ENCODE data around the gene HPS6. TPM values are rescaled to one million over a fixed set of nuclear protein-coding genes. Genes with fewer than 3 reads are reported as not detected.

HPS6 gene
- polyA plus RNA-seq, 1 donor, result 17.9 TPM

GRCh38 chr10:102067091-102067916 is 2.2 kb downstream of the HPS6 start:
- no CpG with 5 or more reads among the region's 18 CpGs for WGBS (ENCODE audit: insufficient coverage, low lambda C conversion rate)
- peaks cover 24% of the 10 kb centered on the region for H3K36me3 ChIP-seq (ENCODE audit: control insufficient read depth, insufficient read depth, low read length)
- H3K9me3 ChIP-seq (ENCODE audit: control insufficient read depth, low read depth, low read length), result no peaks in the 10 kb centered on the region
- DNase-seq, result no peak
- H3K4me3 ChIP-seq (ENCODE audit: low read length), result no peak overlapping the region
- H3K27ac ChIP-seq (ENCODE audit: low read length), result no peak overlapping the region
- H3K27me3 ChIP-seq (ENCODE audit: control insufficient read depth, insufficient read depth, low read length), result no peaks in the 10 kb centered on the region
- H3K4me1 ChIP-seq (ENCODE audit: control insufficient read depth, insufficient read depth, low read length), result peaks cover 18% of the 10 kb centered on the region

DNA sequence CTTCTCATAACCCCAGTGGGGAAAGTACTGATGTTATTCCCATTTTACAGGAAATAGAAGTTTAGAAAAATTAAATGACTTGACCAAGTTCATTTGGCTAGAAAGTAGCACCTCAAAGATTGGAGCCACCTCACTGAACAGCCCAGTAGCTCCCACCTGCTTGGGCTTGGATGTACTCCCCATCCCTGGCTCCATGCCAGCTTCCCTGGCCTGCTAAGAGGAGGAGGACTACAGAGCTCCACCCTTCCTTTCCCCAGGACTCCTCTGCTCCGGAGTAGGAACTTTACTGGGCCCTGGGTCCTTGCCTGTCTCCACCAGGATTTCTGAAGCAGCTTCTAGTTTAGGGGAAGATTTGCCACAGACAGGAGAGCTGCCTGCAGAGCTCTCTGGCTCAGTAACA is 3.1 kb downstream of the HPS6 start:
- Histone ChIP-seq H3K27ac (ENCODE audit: low read length) (no peak overlapping the region), H3K9me3 (ENCODE audit: control insufficient read depth, low read depth, low read length) (no peaks in the 10 kb centered on the region), H3K4me3 (ENCODE audit: low read length) (no peak overlapping the region), H3K27me3 (ENCODE audit: control insufficient read depth, insufficient read depth, low read length) (no peaks in the 10 kb centered on the region), H3K4me1 (ENCODE audit: control insufficient read depth, insufficient read depth, low read length) (peaks cover 18% of the 10 kb centered on the region), H3K36me3 (ENCODE audit: control insufficient read depth, insufficient read depth, low read length) (peaks cover 24% of the 10 kb centered on the region)
- WGBS (ENCODE audit: insufficient coverage, low lambda C conversion rate), result no CpG with 5 or more reads among the region's 1 CpG
- DNase-seq, result no peak

DNA sequence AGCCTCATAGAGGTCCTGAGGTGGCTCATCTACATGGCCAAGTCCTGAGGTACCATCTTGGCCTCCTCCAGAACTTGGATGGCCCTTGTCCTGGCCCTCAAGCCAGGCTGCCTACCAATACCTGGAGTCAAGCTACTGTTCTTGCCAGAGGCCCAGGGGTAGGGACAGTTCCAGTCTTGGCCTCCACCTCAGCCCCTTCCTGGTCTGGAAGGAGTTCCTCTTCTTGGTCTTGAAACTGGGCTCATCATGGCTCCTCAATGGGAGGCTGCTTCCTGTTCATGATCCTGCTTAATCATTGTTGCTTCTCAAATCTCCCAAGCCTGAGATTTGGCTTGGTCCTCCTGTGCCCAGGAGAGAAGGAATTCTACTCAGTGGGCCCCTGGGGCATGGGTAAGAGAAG is 3.9 kb downstream of the HPS6 start:
- no peak overlapping the region for H3K27ac ChIP-seq (ENCODE audit: low read length)
- peaks cover 18% of the 10 kb centered on the region for H3K4me1 ChIP-seq (ENCODE audit: control insufficient read depth, insufficient read depth, low read length)
- no peaks in the 10 kb centered on the region for H3K9me3 ChIP-seq (ENCODE audit: control insufficient read depth, low read depth, low read length)
- peaks cover 24% of the 10 kb centered on the region for H3K36me3 ChIP-seq (ENCODE audit: control insufficient read depth, insufficient read depth, low read length)
- no peak for DNase-seq
- no peak overlapping the region for H3K4me3 ChIP-seq (ENCODE audit: low read length)
- no peaks in the 10 kb centered on the region for H3K27me3 ChIP-seq (ENCODE audit: control insufficient read depth, insufficient read depth, low read length)

DNA sequence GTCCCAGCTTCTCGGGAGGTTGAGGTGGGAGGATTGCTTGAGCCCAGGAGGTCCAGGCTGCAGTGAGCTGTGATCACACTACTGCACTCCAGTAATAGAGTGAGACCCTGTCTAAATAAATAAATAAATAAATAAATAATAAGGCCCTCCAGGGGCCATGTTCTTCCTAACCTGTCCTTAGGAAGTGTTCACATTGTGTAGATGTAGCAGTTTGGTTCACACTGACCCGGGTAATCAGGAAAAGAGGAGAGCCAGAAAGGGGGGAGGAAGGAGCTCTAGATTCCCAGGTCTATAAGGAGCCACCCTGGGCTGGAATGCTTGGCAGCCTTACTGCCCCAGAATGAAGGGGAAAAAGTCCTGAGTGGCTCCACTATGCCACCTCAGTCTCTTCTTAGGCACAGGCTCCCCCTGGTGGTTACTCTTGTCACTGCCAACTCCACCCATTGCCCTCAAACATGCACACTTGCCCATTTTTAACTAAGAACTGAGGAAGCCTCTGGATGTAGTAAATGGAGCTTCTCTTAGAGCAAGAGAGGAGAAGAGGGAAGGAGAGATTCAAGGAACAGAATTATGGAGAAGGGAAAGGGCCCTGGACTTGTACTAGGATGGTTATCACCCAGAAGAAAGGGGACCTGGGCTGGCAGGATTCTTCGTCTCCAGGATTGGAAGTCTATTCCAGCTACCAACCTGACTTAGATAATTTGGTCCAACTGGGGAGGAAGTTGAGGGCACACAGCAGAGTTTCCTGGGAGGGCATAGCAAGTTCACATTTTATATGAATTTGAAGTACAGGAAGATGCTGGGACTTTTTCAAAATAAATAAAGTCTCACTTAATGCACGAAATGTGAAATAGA is 7.8 kb downstream of the HPS6 start:
- DNase-seq, result peak; percentile 38 to 53
- no peaks in the 10 kb centered on the region for H3K4me1 ChIP-seq (ENCODE audit: control insufficient read depth, insufficient read depth, low read length)
- no peaks in the 10 kb centered on the region for H3K9me3 ChIP-seq (ENCODE audit: control insufficient read depth, low read depth, low read length)
- no peak overlapping the region for H3K4me3 ChIP-seq (ENCODE audit: low read length)
- peaks cover 14% of the 10 kb centered on the region for H3K36me3 ChIP-seq (ENCODE audit: control insufficient read depth, insufficient read depth, low read length)
- no CpG with 5 or more reads among the region's 4 CpGs for WGBS (ENCODE audit: insufficient coverage, low lambda C conversion rate)
- H3K27ac ChIP-seq (ENCODE audit: low read length), result no peak overlapping the region
- no peaks in the 10 kb centered on the region for H3K27me3 ChIP-seq (ENCODE audit: control insufficient read depth, insufficient read depth, low read length)

GRCh38 chr10:102083541-102083940 is 18.4 kb downstream of the HPS6 start:
- no peak for DNase-seq
- Histone ChIP-seq H3K27ac (ENCODE audit: low read length) (no peak overlapping the region), H3K4me1 (ENCODE audit: control insufficient read depth, insufficient read depth, low read length) (no peaks in the 10 kb centered on the region), H3K9me3 (ENCODE audit: control insufficient read depth, low read depth, low read length) (no peaks in the 10 kb centered on the region), H3K36me3 (ENCODE audit: control insufficient read depth, insufficient read depth, low read length) (no peaks in the 10 kb centered on the region), H3K27me3 (ENCODE audit: control insufficient read depth, insufficient read depth, low read length) (no peaks in the 10 kb centered on the region), H3K4me3 (ENCODE audit: low read length) (no peak overlapping the region)
- no CpG with 5 or more reads among the region's 3 CpGs for WGBS (ENCODE audit: insufficient coverage, low lambda C conversion rate)

- H3K4me3 ChIP-seq (ENCODE audit: low read length), result no peak overlapping the region
- DNase-seq, result no peak
- WGBS (ENCODE audit: insufficient coverage, low lambda C conversion rate), result no CpG with 5 or more reads among the region's 3 CpGs
- H3K27ac ChIP-seq (ENCODE audit: low read length), result no peak overlapping the region
- H3K9me3 ChIP-seq (ENCODE audit: control insufficient read depth, low read depth, low read length), result no peaks in the 10 kb centered on the region
- no peaks in the 10 kb centered on the region for H3K36me3 ChIP-seq (ENCODE audit: control insufficient read depth, insufficient read depth, low read length)
- H3K4me1 ChIP-seq (ENCODE audit: control insufficient read depth, insufficient read depth, low read length), result no peaks in the 10 kb centered on the region
- no peaks in the 10 kb centered on the region for H3K27me3 ChIP-seq (ENCODE audit: control insufficient read depth, insufficient read depth, low read length)
Measured at GRCh38 chr10:102085336-102085735, 20.2 kb downstream of the HPS6 start.

GRCh38 chr10:102086196-102086595 is 21.0 kb downstream of the HPS6 start:
- Histone ChIP-seq H3K27me3 (ENCODE audit: control insufficient read depth, insufficient read depth, low read length) (no peaks in the 10 kb centered on the region), H3K9me3 (ENCODE audit: control insufficient read depth, low read depth, low read length) (no peaks in the 10 kb centered on the region), H3K4me3 (ENCODE audit: low read length) (no peak overlapping the region), H3K36me3 (ENCODE audit: control insufficient read depth, insufficient read depth, low read length) (no peaks in the 10 kb centered on the region), H3K27ac (ENCODE audit: low read length) (no peak overlapping the region), H3K4me1 (ENCODE audit: control insufficient read depth, insufficient read depth, low read length) (no peaks in the 10 kb centered on the region)
- DNase-seq, result no peak
- WGBS (ENCODE audit: insufficient coverage, low lambda C conversion rate), result no CpG with 5 or more reads among the region's 8 CpGs

DNA sequence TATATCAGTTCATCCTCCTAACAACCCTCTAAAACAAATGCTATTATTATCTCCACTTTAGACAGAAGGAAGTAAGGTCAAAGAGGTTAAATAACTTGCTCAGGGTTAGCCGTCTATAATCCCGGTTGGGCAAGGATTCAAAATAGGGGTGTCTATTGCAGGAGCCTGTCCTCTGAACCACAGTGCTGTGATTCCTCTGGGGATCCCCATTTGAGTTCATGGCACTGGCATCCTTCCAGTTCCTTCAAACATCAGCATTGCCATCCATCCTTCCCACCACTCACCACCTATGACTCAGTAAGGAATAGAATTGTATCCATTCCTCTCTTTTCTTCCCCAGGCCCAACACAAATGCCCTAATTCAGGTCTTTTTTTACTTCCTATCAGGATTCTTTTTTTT is 25.6 kb downstream of the HPS6 start:
- H3K9me3 ChIP-seq (ENCODE audit: control insufficient read depth, low read depth, low read length), result no peaks in the 10 kb centered on the region
- no peak for DNase-seq
- H3K27me3 ChIP-seq (ENCODE audit: control insufficient read depth, insufficient read depth, low read length), result no peaks in the 10 kb centered on the region
- H3K27ac ChIP-seq (ENCODE audit: low read length), result no peak overlapping the region
- H3K4me1 ChIP-seq (ENCODE audit: control insufficient read depth, insufficient read depth, low read length), result no peaks in the 10 kb centered on the region
- no CpG with 5 or more reads among the region's 2 CpGs for WGBS (ENCODE audit: insufficient coverage, low lambda C conversion rate)
- H3K4me3 ChIP-seq (ENCODE audit: low read length), result no peak overlapping the region
- H3K36me3 ChIP-seq (ENCODE audit: control insufficient read depth, insufficient read depth, low read length), result no peaks in the 10 kb centered on the region

- no peaks in the 10 kb centered on the region for H3K27me3 ChIP-seq (ENCODE audit: control insufficient read depth, insufficient read depth, low read length)
- WGBS (ENCODE audit: insufficient coverage, low lambda C conversion rate), result 93% methylated on average over 3 of the region's 7 CpGs
Measured at GRCh38 chr10:102096449-102096848, 31.3 kb downstream of the HPS6 start.

DNA sequence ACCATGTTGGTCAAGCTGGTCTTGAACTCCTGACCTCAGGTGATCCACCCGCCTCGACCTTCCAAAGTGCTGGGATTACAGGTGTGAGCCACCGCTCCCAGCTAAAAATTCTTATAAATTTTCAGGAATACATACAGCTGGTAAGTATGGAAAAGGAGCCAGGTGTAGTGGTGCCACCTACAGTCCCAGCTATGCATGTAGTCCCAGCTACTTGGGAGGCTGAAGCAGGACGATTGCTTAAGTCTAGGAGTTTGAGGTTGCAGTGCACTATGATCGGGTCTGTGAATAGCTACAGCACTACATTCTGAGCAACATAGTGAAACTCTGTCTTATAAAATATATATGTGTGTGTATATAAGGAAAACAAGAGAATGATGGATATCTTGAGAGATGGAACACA is 36.0 kb downstream of the HPS6 start:
- Histone ChIP-seq H3K36me3 (ENCODE audit: control insufficient read depth, insufficient read depth, low read length) (peaks cover 4% of the 10 kb centered on the region), H3K4me3 (ENCODE audit: low read length) (no peak overlapping the region), H3K9me3 (ENCODE audit: control insufficient read depth, low read depth, low read length) (no peaks in the 10 kb centered on the region), H3K27me3 (ENCODE audit: control insufficient read depth, insufficient read depth, low read length) (no peaks in the 10 kb centered on the region), H3K27ac (ENCODE audit: low read length) (no peak overlapping the region), H3K4me1 (ENCODE audit: control insufficient read depth, insufficient read depth, low read length) (no peaks in the 10 kb centered on the region)
- DNase-seq, result peak in 1 of 2 donors; percentile 8
- no CpG with 5 or more reads among the region's 5 CpGs for WGBS (ENCODE audit: insufficient coverage, low lambda C conversion rate)

More at GRCh38 chr10:102096449-102096848, 31.3 kb downstream of the HPS6 start:
- H3K36me3 ChIP-seq (ENCODE audit: control insufficient read depth, insufficient read depth, low read length), result no peaks in the 10 kb centered on the region
- H3K4me1 ChIP-seq (ENCODE audit: control insufficient read depth, insufficient read depth, low read length), result no peaks in the 10 kb centered on the region
- H3K9me3 ChIP-seq (ENCODE audit: control insufficient read depth, low read depth, low read length), result no peaks in the 10 kb centered on the region
- H3K4me3 ChIP-seq (ENCODE audit: low read length), result no peak overlapping the region
- H3K27ac ChIP-seq (ENCODE audit: low read length), result no peak overlapping the region
- no peak for DNase-seq

All from large intestine (tissue), 3 donors.